HCT116 (cell line): ENCODE data around the gene RAB4B. TPM values are rescaled to one million over a fixed set of nuclear protein-coding genes. Genes with fewer than 3 reads are reported as not detected.

Experiments used
- ATAC-seq: fragments of 200-7000 bp; cut with Tn5 transposase; 2 replicates; pipeline ENCODE4 v1.9.1; 2020; ENCODE audit warnings: mild to moderate bottlenecking, moderate library complexity
- BruUV-seq: library from RNA; stranded (reverse); fragments of 400-500 nt; replicated peaks from 2 replicates; lab custom pipeline; 2021; lab: Mats Ljungman, UMichigan
- CTCF ChIA-PET: fragments of 300-600 bp; sonication (Branson Sonifier 250); formaldehyde crosslinking; loops from one replicate; lab custom pipeline; 2021; ENCODE audit warnings: antibody characterized with exemption; lab: Charles Lee
- POLR2A ChIA-PET: fragments of 300-600, 350-600 bp; sonication (Branson Sonifier 250); formaldehyde crosslinking; loops from one replicate; lab custom pipeline; 2021; ENCODE audit warnings: antibody characterized with exemption; lab: Charles Lee
- RAD21 ChIA-PET, 2 experiments: fragments of 300-600 bp; sonication (Branson Sonifier 250); formaldehyde crosslinking; loops; one replicate each; lab custom pipeline; 2023; ENCODE audit warnings: low total read pairs in 2 of 2; ENCODE audit not compliant: uncharacterized antibody in 2 of 2, unreplicated experiment in 2 of 2, low non-redundant PET in 1 of 2; lab: Charles Lee
- DNase-seq: peaks from one replicate; pipeline ENCODE4 v3.0.0-alpha.2; 2010; ENCODE audit warnings: low read depth, low spot score
- H2AFZ ChIP-seq: fragments of 200-600 bp; shearing (Covaris generic), sonication (generic); 2 replicates; pipeline ENCODE4 v1.6.1; 2017; ENCODE audit warnings: low read depth, mixed run types, mixed read lengths, antibody characterized with exemption, low read length; ENCODE audit not compliant: poor library complexity, severe bottlenecking
- H3K27ac ChIP-seq: 2 replicates; pipeline ENCODE4 v1.5.1; 2012; ENCODE audit warnings: low read depth, low read length
- H3K27me3 ChIP-seq: fragments of 200-600 bp; sonication (generic); 2 replicates; pipeline ENCODE4 v1.6.1; 2016; ENCODE audit warnings: mixed run types, low read length, mixed read lengths; ENCODE audit not compliant: insufficient read depth
- H3K36me3 ChIP-seq, 2 experiments: fragments of 200-500 bp in 1 of 2; fragments of 200-600 bp in 1 of 2; sonication (Bioruptor generic) in 1 of 2; sonication (generic) in 1 of 2; 2 replicates each; pipeline versions ENCODE4 v1.5.1 to v1.6.1; 2014 to 2016; ENCODE audit warnings: low read length in 2 of 2, inconsistent platforms in 1 of 2, mixed read lengths in 1 of 2, mixed run types in 1 of 2; ENCODE audit not compliant: insufficient read depth in 2 of 2, control insufficient read depth in 1 of 2
- H3K4me1 ChIP-seq, 2 experiments: fragments of 200-600 bp in 1 of 2; sonication (generic) in 1 of 2; 2 replicates each; pipeline versions ENCODE4 v1.5.1 to v1.6.1; 2012 to 2017; ENCODE audit warnings: low read length in 2 of 2, inconsistent platforms in 1 of 2, mild to moderate bottlenecking in 1 of 2, mixed read lengths in 1 of 2, mixed run types in 1 of 2, moderate library complexity in 1 of 2; ENCODE audit not compliant: insufficient read depth in 2 of 2, control insufficient read depth in 1 of 2
- H3K4me2 ChIP-seq: fragments of 200-600 bp; sonication (generic); 2 replicates; pipeline ENCODE4 v1.6.1; 2017; ENCODE audit warnings: mixed run types, low read length, mixed read lengths
- H3K4me3 ChIP-seq, 2 experiments: fragments of 200-600 bp in 1 of 2; sonication (generic) in 1 of 2; replicated peaks in 1 of 2; 2 replicates each; pipeline ENCODE4 v1.5.1; 2011 to 2016; ENCODE audit warnings: low read length in 2 of 2, control low read depth in 1 of 2, low read depth in 1 of 2, mild to moderate bottlenecking in 1 of 2, mixed read lengths in 1 of 2, mixed run types in 1 of 2
- H3K79me2 ChIP-seq: fragments of 200-600 bp; sonication (generic); 2 replicates; pipeline ENCODE4 v1.6.1; 2017; ENCODE audit warnings: mild to moderate bottlenecking, mixed run types, low read length, moderate library complexity, mixed read lengths; ENCODE audit not compliant: insufficient read depth
- H3K9ac ChIP-seq: fragments of 200-600 bp; sonication (generic); 2 replicates; pipeline ENCODE4 v1.6.1; 2016; ENCODE audit warnings: low read length, mixed read lengths
- H3K9me2 ChIP-seq: fragments of 200-600 bp; sonication (generic), shearing (Covaris generic); 2 replicates; pipeline ENCODE4 v1.6.1; 2017; ENCODE audit warnings: mixed run types, mild to moderate bottlenecking, moderate library complexity; ENCODE audit not compliant: insufficient read depth
- H3K9me3 ChIP-seq, 2 experiments: fragments of 200-500 bp in 1 of 2; fragments of 200-600 bp in 1 of 2; sonication (Bioruptor generic) in 1 of 2; sonication (generic) in 1 of 2; 2 replicates each; pipeline ENCODE4 v1.6.1; 2014 to 2017; ENCODE audit warnings: low read length in 2 of 2, mixed read lengths in 2 of 2, inconsistent platforms in 1 of 2, low read depth in 1 of 2, mild to moderate bottlenecking in 1 of 2, mixed run types in 1 of 2, moderate library complexity in 1 of 2; ENCODE audit not compliant: control insufficient read depth in 1 of 2, insufficient read depth in 1 of 2
- H4K20me1 ChIP-seq: fragments of 200-600 bp; sonication (generic), shearing (Covaris generic); 2 replicates; pipeline ENCODE4 v1.6.1; 2017; ENCODE audit warnings: mixed run types, mild to moderate bottlenecking, moderate library complexity; ENCODE audit not compliant: insufficient read depth
- ATF3 ChIP-seq: IDR thresholded peaks from 2 replicates; pipeline ENCODE4 v1.6.1; 2012
- EGR1 ChIP-seq: IDR thresholded peaks from 2 replicates; pipeline ENCODE4 v1.6.1; 2012; ENCODE audit warnings: low read depth
- FOSL1 ChIP-seq: IDR thresholded peaks from 2 replicates; pipeline ENCODE4 v1.6.1; 2012; ENCODE audit warnings: low read depth
- JUND ChIP-seq: IDR thresholded peaks from 2 replicates; pipeline ENCODE4 v1.6.1; 2012
- POLR2AphosphoS5 ChIP-seq: IDR thresholded peaks from 2 replicates; pipeline ENCODE4 v1.6.1; 2011; ENCODE audit warnings: mild to moderate bottlenecking, low read depth, low read length, moderate library complexity
- SRF ChIP-seq: IDR thresholded peaks from 2 replicates; pipeline ENCODE4 v1.6.1; 2012; ENCODE audit warnings: low read depth
- ZBTB33 ChIP-seq: IDR thresholded peaks from 2 replicates; pipeline ENCODE4 v1.6.1; 2011; ENCODE audit warnings: mild to moderate bottlenecking, low read length, moderate library complexity; ENCODE audit not compliant: insufficient replicate concordance; ENCODE audit errors: extremely low read depth
- ZNF274 ChIP-seq: fragments of 200-500 bp; sonication (Bioruptor generic); IDR thresholded peaks from 2 replicates; pipeline ENCODE4 v1.6.1; 2014; ENCODE audit warnings: mild to moderate bottlenecking, low read depth, low read length, inconsistent platforms
- intact Hi-C: fragments of 100-400 bp; cut with micrococcal nuclease; formaldehyde crosslinking; loops from 2 replicates; pipeline ENCODE4 v1.10.0; 2022
- total RNA-seq: library from RNA; stranded (reverse); gene quantifications from one replicate; pipeline ENCODE4 v1.2.1, GENCODE V29; 2021; ENCODE audit not compliant: unreplicated experiment
- TF ChIP-seq, protein P1 (sequence below), 3 experiments: fragments of 200-600 bp in 1 of 3; sonication (generic) in 1 of 3; IDR thresholded peaks in 2 of 3; conservative IDR thresholded peaks in 1 of 3; 2 replicates each; pipeline ENCODE4 v1.5.1; 2012 to 2017; ENCODE audit warnings: low read depth in 2 of 3, low read length in 2 of 3, antibody characterized with exemption in 1 of 3, borderline replicate concordance in 1 of 3, control low read depth in 1 of 3, mild to moderate bottlenecking in 1 of 3, mixed read lengths in 1 of 3, mixed run types in 1 of 3, moderate library complexity in 1 of 3; ENCODE audit not compliant: insufficient read depth in 1 of 3
- TF ChIP-seq, protein P2 (sequence below): IDR thresholded peaks from 2 replicates; pipeline ENCODE4 v1.6.1; 2012

RAB4B gene
- total RNA-seq, 1 experiment from 2014 or later = 18.7 TPM

- no peak for ATAC-seq
- Histone ChIP-seq H4K20me1 (peaks cover 4% of the 10 kb centered on the region; the same call in 1 of the 2 replicates), H3K9me3 (no peaks in the 10 kb centered on the region), H3K27ac (no peak overlapping the region), H3K27me3 (no peaks in the 10 kb centered on the region), H2AFZ (no peak overlapping the region), H3K4me1 (peaks cover 13 to 61% of the 10 kb centered on the region in 2 experiments; a peak in 3 of 4 replicates), H3K79me2 (peaks cover 82% of the 10 kb centered on the region), H3K36me3 (peaks cover 17 to 33% of the 10 kb centered on the region in 2 experiments; a peak in 3 of 4 replicates), H3K9ac (no peak overlapping the region), H3K4me3 (no peak overlapping the region), H3K4me2 (no peak overlapping the region), H3K9me2 (no peaks in the 10 kb centered on the region)
- intact Hi-C loops = no loop called here
- DNase-seq = no peak
- POLR2A ChIA-PET = no interaction called here
- TF ChIP-seq POLR2AphosphoS5 = no peak
- TF ChIP-seq, protein P1, sequence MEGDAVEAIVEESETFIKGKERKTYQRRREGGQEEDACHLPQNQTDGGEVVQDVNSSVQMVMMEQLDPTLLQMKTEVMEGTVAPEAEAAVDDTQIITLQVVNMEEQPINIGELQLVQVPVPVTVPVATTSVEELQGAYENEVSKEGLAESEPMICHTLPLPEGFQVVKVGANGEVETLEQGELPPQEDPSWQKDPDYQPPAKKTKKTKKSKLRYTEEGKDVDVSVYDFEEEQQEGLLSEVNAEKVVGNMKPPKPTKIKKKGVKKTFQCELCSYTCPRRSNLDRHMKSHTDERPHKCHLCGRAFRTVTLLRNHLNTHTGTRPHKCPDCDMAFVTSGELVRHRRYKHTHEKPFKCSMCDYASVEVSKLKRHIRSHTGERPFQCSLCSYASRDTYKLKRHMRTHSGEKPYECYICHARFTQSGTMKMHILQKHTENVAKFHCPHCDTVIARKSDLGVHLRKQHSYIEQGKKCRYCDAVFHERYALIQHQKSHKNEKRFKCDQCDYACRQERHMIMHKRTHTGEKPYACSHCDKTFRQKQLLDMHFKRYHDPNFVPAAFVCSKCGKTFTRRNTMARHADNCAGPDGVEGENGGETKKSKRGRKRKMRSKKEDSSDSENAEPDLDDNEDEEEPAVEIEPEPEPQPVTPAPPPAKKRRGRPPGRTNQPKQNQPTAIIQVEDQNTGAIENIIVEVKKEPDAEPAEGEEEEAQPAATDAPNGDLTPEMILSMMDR (IDR thresholded peaks at IDR 0.05 in 2 of 3, conservative IDR thresholded peaks at IDR 0.05 in 1 of 3; ENCODE audit: borderline replicate concordance in 1 of 3, insufficient read depth in 1 of 3, low read depth in 2 of 3, low read length in 2 of 3) = peak in 2 of 3 experiments; percentile 5 to 16; a peak in 1 of 6 replicates
- BruUV-seq = no TSS peak
- CTCF ChIA-PET = interaction anchor here (0.7 kb wide), 1 partner anchor 28 kb away, joined by 3 read pairs; no protein-coding TSS in a partner anchor
- RAD21 ChIA-PET = no interaction called here
Observed at GRCh38 chr19:40804783-40805242, 26.8 kb downstream of the RAB4B start.

DNA sequence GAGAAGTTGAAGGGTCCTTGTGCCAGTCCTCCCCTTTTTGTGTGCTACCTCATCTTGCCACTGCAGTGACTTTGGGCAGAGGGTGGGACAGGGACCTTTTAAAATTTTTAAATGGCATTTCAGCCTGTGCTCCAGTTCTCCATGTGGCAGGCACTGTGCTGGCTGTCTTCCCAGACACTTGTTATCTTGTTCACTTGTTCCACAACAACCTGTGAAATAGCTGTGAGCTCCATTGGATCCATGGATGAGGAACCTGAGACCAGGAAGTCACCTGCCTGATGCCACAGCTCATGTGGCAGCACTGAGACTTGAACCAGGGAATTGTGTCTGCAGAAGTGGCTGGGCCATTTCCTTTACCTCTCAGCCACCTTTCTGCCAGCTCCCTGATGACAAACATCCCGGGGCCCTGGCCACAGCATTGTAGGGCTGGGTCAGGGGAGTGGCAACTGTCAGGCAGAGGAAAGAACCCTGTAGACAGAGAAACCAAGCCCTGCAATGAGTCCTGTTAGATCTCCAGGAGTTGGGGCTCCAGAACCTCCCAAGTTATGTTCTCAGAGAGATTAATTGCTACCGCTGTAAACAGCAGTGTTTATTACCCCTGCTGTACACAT is 27.3 kb downstream of the RAB4B start:
- H4K20me1 ChIP-seq = peaks cover 4% of the 10 kb centered on the region; the same call in 1 of the 2 replicates
- BruUV-seq = no TSS peak
- intact Hi-C loops = no loop called here
- H3K27ac ChIP-seq = no peak overlapping the region
- H2AFZ ChIP-seq = no peak overlapping the region
- no peak overlapping the region for H3K4me2 ChIP-seq
- RAD21 ChIA-PET = no interaction called here
- DNase-seq (no peak), ATAC-seq (no peak)
- H3K9ac ChIP-seq = no peak overlapping the region
- no peak overlapping the region for H3K4me3 ChIP-seq
- peaks cover 76% of the 10 kb centered on the region for H3K79me2 ChIP-seq
- CTCF ChIA-PET = interaction anchor here (0.7 kb wide), 1 partner anchor 28 kb away, joined by 3 read pairs; no protein-coding TSS in a partner anchor
- no peaks in the 10 kb centered on the region for H3K9me3 ChIP-seq
- H3K36me3 ChIP-seq = peaks cover 17 to 31% of the 10 kb centered on the region in 2 experiments; a peak in 3 of 4 replicates
- no peaks in the 10 kb centered on the region for H3K27me3 ChIP-seq
- POLR2A ChIA-PET = interaction anchor here (0.6 kb wide), 1 partner anchor 374 kb away, joined by 8 read pairs; no protein-coding TSS in a partner anchor
- no peaks in the 10 kb centered on the region for H3K9me2 ChIP-seq
- peaks cover 17 to 60% of the 10 kb centered on the region in 2 experiments; a peak in 3 of 4 replicates for H3K4me1 ChIP-seq
- no peak for TF ChIP-seq ATF3
- no peak for TF ChIP-seq ZNF274
- TF ChIP-seq, protein P1 (IDR thresholded peaks at IDR 0.05 in 2 of 3, conservative IDR thresholded peaks at IDR 0.05 in 1 of 3; ENCODE audit: borderline replicate concordance in 1 of 3, insufficient read depth in 1 of 3, low read depth in 2 of 3, low read length in 2 of 3) = no peak
- no peak for TF ChIP-seq FOSL1
- no peak for TF ChIP-seq EGR1
- TF ChIP-seq ZBTB33 = no peak
- TF ChIP-seq POLR2AphosphoS5 = no peak
- no peak for TF ChIP-seq SRF
- no peak for TF ChIP-seq JUND
- TF ChIP-seq, protein P2, sequence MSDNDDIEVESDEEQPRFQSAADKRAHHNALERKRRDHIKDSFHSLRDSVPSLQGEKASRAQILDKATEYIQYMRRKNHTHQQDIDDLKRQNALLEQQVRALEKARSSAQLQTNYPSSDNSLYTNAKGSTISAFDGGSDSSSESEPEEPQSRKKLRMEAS = no peak
